ENCODE data around the gene NEK8. TPM values are rescaled to one million over a fixed set of nuclear protein-coding genes. Genes with fewer than 3 reads are reported as not detected.
A peak's percentile ranks its signal among the peaks of the same experiment; 100 is the strongest.

The NEK8 gene
- total RNA-seq, 1 experiment from 2014 or later, result 13.8 TPM

DNA sequence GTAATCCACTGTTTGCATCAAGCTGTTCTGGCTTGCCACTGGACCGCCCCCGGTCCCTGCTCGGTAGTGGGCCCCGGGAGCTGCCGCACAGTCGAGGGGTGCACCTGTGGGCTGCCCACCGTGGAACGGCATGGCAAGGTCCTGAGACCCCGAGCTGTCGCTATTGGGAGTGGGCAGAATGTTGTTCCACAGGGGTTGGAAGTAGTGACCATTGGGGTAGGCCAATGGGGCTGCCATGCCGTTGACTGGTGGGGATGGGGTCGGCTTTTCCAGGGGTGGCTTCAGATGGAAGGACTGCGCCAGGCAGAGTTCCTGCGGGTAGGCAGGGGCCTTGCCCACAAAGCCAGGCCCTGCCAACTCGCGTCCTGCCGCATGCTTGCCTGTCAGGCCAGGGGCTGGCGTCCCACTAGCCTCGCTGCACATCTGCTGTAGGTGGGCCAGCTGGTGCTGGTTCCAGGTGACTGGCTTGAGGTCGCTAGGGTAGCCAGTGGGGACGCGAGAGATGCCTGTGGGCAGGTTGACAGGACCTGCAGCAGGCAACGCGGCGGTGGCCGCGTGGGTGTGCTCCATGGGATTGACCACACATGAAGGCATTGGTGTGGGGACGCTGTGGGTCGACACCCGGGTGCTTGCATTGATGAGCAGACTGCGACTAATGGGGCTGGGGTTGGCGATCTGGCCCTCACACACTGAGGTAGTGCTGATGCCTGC is 30.0 kb downstream of the NEK8 start:
- no peaks in the 10 kb centered on the region for H3K27me3 ChIP-seq (ENCODE audit: low read length)
- no peak overlapping the region for H3K9ac ChIP-seq (ENCODE audit: low read length)
- peaks cover 24% of the 10 kb centered on the region for H3K4me1 ChIP-seq (ENCODE audit: low read length)
- no peak overlapping the region for H2AFZ ChIP-seq (ENCODE audit: low read length)
- H3K9me2 ChIP-seq (replicated peaks; ENCODE audit: insufficient read depth, low read length), result no peaks in the 10 kb centered on the region
- no peak overlapping the region for H3K27ac ChIP-seq (ENCODE audit: low read length)
- no peaks in the 10 kb centered on the region for H4K20me1 ChIP-seq (ENCODE audit: insufficient read depth, low read depth, low read length)
- DNase-seq, result no peak
- no peaks in the 10 kb centered on the region for H3K9me3 ChIP-seq (ENCODE audit: low read length)
- H3K79me2 ChIP-seq (ENCODE audit: low read length), result peaks cover 24% of the 10 kb centered on the region
- H3K36me3 ChIP-seq (ENCODE audit: insufficient read depth, low read length), result peaks cover 20% of the 10 kb centered on the region; the same call in 1 of the 2 replicates
- no peak overlapping the region for H3K4me2 ChIP-seq (ENCODE audit: low read depth, low read length, poor library complexity, severe bottlenecking)
- no peak overlapping the region for H3K4me3 ChIP-seq (ENCODE audit: low read length)

DNA sequence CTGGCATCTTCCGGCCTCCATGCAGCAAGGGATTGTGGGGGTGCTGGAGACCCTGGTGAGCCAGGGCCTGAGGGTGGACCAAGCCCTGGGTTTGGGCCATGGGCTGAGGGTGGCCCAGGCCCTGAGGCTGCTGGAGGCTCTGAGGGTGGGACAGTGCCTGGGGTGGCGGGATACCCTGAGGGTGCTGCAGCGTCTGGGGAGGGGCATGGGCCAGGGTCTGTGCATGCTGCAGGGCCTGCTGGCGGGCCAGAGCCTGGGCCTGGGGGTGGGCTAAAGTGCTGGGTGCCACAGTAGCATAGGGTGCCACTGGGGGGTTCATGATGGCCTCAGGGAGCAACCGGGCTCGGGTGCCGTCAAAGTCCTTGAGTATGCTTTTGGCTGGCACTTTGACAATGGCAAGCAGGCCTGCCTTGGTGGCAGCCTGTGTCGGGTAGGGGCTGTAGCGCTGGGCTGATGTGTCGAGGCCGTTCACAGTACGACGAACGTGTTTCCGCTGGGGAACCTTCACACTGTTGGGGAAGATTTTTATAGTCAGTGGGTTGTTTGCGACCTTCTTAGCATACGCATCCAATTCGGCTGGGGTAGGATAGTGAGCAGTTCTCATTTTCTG is 30.8 kb downstream of the NEK8 start:
- Histone ChIP-seq H3K4me1 (ENCODE audit: low read length) (peaks cover 24% of the 10 kb centered on the region), H3K9me3 (ENCODE audit: low read length) (no peaks in the 10 kb centered on the region), H3K9ac (ENCODE audit: low read length) (no peak overlapping the region), H2AFZ (ENCODE audit: low read length) (no peak overlapping the region), H3K4me2 (ENCODE audit: low read depth, low read length, poor library complexity, severe bottlenecking) (no peak overlapping the region), H3K79me2 (ENCODE audit: low read length) (peaks cover 25% of the 10 kb centered on the region), H4K20me1 (ENCODE audit: insufficient read depth, low read depth, low read length) (no peaks in the 10 kb centered on the region), H3K36me3 (ENCODE audit: insufficient read depth, low read length) (peaks cover 20% of the 10 kb centered on the region; the same call in 1 of the 2 replicates), H3K9me2 (replicated peaks; ENCODE audit: insufficient read depth, low read length) (no peaks in the 10 kb centered on the region), H3K27me3 (ENCODE audit: low read length) (no peaks in the 10 kb centered on the region), H3K4me3 (ENCODE audit: low read length) (no peak overlapping the region), H3K27ac (ENCODE audit: low read length) (no peak overlapping the region)
- DNase-seq, result no peak

DNA sequence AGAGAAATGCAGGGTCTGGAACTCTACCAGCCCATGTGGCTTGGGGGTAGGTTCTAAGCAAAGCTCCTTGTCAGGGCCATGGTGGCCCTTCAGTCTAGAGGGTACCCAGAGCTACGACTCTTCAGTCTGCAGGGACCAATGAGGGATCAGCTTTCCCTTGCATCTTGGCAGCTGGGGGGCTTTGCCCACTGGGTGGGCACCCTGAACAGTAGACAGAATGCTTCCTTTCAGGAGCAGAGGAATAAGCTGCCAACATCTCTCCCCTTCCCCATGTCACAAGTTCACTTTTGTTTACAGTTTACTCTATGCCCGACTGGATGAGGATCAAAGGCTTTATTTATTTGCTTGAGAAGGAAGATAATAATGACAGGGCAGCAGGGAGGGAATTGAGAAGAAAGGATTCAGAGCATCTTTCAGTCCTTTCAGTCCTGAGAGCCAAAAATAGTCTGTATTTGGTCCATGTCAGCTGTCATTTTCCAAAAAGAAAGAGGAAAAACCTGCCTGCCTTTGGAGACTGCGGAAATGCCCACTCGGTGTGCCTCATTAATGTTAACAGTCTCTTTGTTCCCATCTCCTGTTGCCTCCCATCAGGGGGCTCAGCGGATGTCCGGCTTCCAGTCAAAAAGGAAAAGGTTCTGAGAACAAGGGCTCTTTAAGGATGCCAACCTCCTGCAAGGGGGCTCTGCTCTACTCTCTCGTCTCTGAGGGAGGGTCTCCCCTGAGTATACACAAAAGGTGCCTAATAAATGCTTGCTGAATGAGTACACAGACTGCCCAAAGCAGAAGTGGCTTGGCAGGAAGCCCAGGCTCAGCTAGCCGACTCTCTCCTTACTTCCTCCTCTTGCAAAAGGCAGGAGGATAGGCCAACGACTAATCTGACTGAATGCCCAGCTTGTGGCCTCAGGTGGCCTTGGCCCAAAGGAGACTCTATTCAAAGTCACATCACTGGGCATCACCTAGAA is 32.3 kb downstream of the NEK8 start:
- Histone ChIP-seq H3K4me1 (ENCODE audit: low read length) (peaks cover 24% of the 10 kb centered on the region), H3K79me2 (ENCODE audit: low read length) (peaks cover 25% of the 10 kb centered on the region), H3K27me3 (ENCODE audit: low read length) (no peaks in the 10 kb centered on the region), H2AFZ (ENCODE audit: low read length) (no peak overlapping the region), H3K4me3 (ENCODE audit: low read length) (no peak overlapping the region), H3K9ac (ENCODE audit: low read length) (no peak overlapping the region), H3K36me3 (ENCODE audit: insufficient read depth, low read length) (peaks cover 19% of the 10 kb centered on the region; the same call in 1 of the 2 replicates), H3K9me2 (replicated peaks; ENCODE audit: insufficient read depth, low read length) (no peaks in the 10 kb centered on the region), H3K9me3 (ENCODE audit: low read length) (no peaks in the 10 kb centered on the region), H3K4me2 (ENCODE audit: low read depth, low read length, poor library complexity, severe bottlenecking) (no peak overlapping the region), H4K20me1 (ENCODE audit: insufficient read depth, low read depth, low read length) (no peaks in the 10 kb centered on the region), H3K27ac (ENCODE audit: low read length) (peak overlapping the region; percentile 23; the same call in 1 of the 2 replicates)
- DNase-seq, result no peak

DNA sequence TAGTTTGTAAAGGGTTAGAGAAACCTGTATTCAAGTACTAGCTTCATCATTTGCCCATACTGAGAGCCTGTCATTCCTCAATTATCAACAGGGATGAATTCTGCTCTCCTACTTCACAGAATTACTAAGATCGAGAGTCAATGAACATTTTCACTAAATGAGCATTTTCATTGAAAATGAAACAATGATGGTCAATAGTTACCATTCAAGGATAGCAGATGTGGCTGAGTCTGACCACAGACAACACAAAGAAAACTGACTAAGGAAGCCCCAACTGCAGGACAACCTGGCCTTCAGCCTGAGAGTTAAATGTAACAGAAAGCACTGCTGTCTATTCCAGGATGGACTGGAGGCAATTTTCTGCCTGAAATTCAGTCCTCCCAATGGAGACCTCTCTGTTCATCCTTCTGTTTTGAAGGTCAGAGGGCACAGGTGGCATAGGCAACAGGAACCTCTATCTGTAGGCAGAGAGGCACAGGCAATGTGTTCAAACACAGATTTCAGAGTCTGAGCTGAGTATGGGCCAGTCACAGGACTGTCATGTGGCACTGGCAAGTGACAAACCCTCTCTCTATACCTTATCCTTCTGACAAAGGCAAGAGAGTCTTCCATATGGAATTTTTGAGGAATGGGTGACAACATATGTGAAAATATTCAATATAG is 34.7 kb downstream of the NEK8 start:
- H3K27ac ChIP-seq (ENCODE audit: low read length), result no peak overlapping the region; the same call in 1 of the 2 replicates
- H3K4me2 ChIP-seq (ENCODE audit: low read depth, low read length, poor library complexity, severe bottlenecking), result no peak overlapping the region
- no peak overlapping the region for H2AFZ ChIP-seq (ENCODE audit: low read length)
- DNase-seq, result no peak
- H3K36me3 ChIP-seq (ENCODE audit: insufficient read depth, low read length), result peaks cover 10% of the 10 kb centered on the region; the same call in 1 of the 2 replicates
- no peak overlapping the region for H3K9ac ChIP-seq (ENCODE audit: low read length)
- no peaks in the 10 kb centered on the region for H3K9me3 ChIP-seq (ENCODE audit: low read length)
- peaks cover 32% of the 10 kb centered on the region for H3K79me2 ChIP-seq (ENCODE audit: low read length)
- no peaks in the 10 kb centered on the region for H3K9me2 ChIP-seq (replicated peaks; ENCODE audit: insufficient read depth, low read length)
- H3K4me3 ChIP-seq (ENCODE audit: low read length), result no peak overlapping the region
- peaks cover 8% of the 10 kb centered on the region for H3K4me1 ChIP-seq (ENCODE audit: low read length)
- no peaks in the 10 kb centered on the region for H3K27me3 ChIP-seq (ENCODE audit: low read length)
- H4K20me1 ChIP-seq (ENCODE audit: insufficient read depth, low read depth, low read length), result peaks cover 3% of the 10 kb centered on the region; the same call in 1 of the 2 replicates

DNA sequence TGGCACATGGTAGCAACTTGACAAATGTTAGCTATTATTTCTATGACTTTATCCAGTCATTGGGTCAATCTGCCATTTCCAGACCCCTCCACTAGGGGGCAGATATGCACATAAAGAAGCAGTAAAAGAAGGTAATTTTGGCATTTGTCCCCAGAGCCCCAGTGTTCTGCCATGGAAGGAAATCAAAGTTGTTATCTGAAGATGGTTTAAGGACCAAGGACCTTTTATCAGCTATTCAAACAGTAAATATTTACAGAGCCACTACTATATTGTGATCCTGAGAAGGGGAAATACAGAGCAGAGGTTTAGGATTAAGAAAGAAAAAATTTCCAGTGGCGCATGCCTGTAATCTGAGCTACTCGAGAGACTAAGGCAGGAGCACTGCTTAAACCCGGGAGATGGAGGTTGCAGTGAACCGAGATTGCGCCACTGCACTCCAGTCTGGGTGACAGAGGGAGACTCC is 35.2 kb downstream of the NEK8 start:
- Histone ChIP-seq H3K36me3 (ENCODE audit: insufficient read depth, low read length) (peaks cover 7% of the 10 kb centered on the region; the same call in 1 of the 2 replicates), H3K79me2 (ENCODE audit: low read length) (peaks cover 34% of the 10 kb centered on the region), H3K4me1 (ENCODE audit: low read length) (peaks cover 8% of the 10 kb centered on the region), H2AFZ (ENCODE audit: low read length) (no peak overlapping the region), H3K27ac (ENCODE audit: low read length) (no peak overlapping the region), H3K27me3 (ENCODE audit: low read length) (no peaks in the 10 kb centered on the region), H3K9me2 (replicated peaks; ENCODE audit: insufficient read depth, low read length) (no peaks in the 10 kb centered on the region), H3K9me3 (ENCODE audit: low read length) (no peaks in the 10 kb centered on the region), H3K4me2 (ENCODE audit: low read depth, low read length, poor library complexity, severe bottlenecking) (no peak overlapping the region), H4K20me1 (ENCODE audit: insufficient read depth, low read depth, low read length) (peaks cover 3% of the 10 kb centered on the region; the same call in 1 of the 2 replicates), H3K9ac (ENCODE audit: low read length) (no peak overlapping the region), H3K4me3 (ENCODE audit: low read length) (no peak overlapping the region)
- DNase-seq, result peak; percentile 95

DNA sequence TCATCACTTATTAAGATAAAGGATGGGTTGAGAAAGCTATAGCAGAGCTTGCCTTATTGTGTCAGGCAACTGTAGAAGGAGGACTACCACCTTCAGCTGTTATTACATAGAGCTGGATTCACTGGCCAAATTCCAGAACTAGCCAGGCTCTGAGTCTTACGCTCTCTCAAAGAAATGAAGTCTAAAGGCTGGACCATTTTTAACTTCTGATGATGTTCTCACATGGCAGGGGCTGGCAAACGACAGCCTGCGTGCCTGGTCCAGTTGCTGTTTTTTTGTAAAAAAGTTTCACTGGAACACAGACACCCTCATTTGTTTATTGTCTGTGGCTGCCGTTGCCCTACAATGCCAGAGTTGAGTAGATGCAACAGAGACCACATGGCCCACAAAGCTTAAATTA is 36.5 kb downstream of the NEK8 start:
- Histone ChIP-seq H3K4me1 (ENCODE audit: low read length) (peaks cover 8% of the 10 kb centered on the region), H3K9me2 (replicated peaks; ENCODE audit: insufficient read depth, low read length) (no peaks in the 10 kb centered on the region), H3K4me2 (ENCODE audit: low read depth, low read length, poor library complexity, severe bottlenecking) (no peak overlapping the region), H3K27ac (ENCODE audit: low read length) (peak overlapping the region; percentile 28), H3K27me3 (ENCODE audit: low read length) (no peaks in the 10 kb centered on the region), H4K20me1 (ENCODE audit: insufficient read depth, low read depth, low read length) (peaks cover 3% of the 10 kb centered on the region; the same call in 1 of the 2 replicates), H3K36me3 (ENCODE audit: insufficient read depth, low read length) (peaks cover 7% of the 10 kb centered on the region; the same call in 1 of the 2 replicates), H3K9me3 (ENCODE audit: low read length) (no peaks in the 10 kb centered on the region), H3K79me2 (ENCODE audit: low read length) (peaks cover 39% of the 10 kb centered on the region), H2AFZ (ENCODE audit: low read length) (no peak overlapping the region), H3K4me3 (ENCODE audit: low read length) (no peak overlapping the region), H3K9ac (ENCODE audit: low read length) (no peak overlapping the region)
- DNase-seq, result no peak

DNA sequence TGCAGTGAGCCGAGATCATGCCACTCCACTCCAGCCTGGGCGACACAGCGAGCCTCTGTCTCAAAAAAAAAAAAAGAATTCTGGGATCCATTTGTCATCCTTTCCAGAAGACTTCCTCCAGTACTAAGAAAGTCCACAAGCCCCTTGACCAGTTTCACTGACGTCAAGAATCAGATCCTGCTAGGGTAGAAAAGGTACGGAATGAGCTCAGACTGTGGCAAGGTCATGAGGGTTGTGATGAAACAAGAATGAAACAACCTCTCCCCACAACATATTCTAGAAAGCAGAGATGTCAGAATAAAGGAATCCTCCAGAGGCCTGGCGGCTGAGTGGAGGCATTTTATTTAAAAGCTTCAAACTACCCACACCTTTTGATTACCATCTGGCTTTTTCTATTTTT is 45.1 kb downstream of the NEK8 start:
- H3K4me1 ChIP-seq (ENCODE audit: low read length), result peaks cover 12% of the 10 kb centered on the region
- H3K9me2 ChIP-seq (replicated peaks; ENCODE audit: insufficient read depth, low read length), result no peaks in the 10 kb centered on the region
- peaks cover 73% of the 10 kb centered on the region for H3K79me2 ChIP-seq (ENCODE audit: low read length)
- no peak overlapping the region for H3K9ac ChIP-seq (ENCODE audit: low read length)
- H3K36me3 ChIP-seq (ENCODE audit: insufficient read depth, low read length), result no peaks in the 10 kb centered on the region
- no peak overlapping the region for H3K4me3 ChIP-seq (ENCODE audit: low read length)
- H2AFZ ChIP-seq (ENCODE audit: low read length), result no peak overlapping the region
- no peak for DNase-seq
- H3K9me3 ChIP-seq (ENCODE audit: low read length), result no peaks in the 10 kb centered on the region
- no peaks in the 10 kb centered on the region for H4K20me1 ChIP-seq (ENCODE audit: insufficient read depth, low read depth, low read length)
- no peak overlapping the region for H3K4me2 ChIP-seq (ENCODE audit: low read depth, low read length, poor library complexity, severe bottlenecking)
- no peaks in the 10 kb centered on the region for H3K27me3 ChIP-seq (ENCODE audit: low read length)
- no peak overlapping the region for H3K27ac ChIP-seq (ENCODE audit: low read length)

Data from Karpas-422 (cell line).